BJ (cell line): Measurements from ENCODE around the gene SLC39A1. TPM values are rescaled to one million over a fixed set of nuclear protein-coding genes. Genes with fewer than 3 reads are reported as not detected.

Experiments
- CTCF ChIA-PET: fragments of 350-600 bp; formaldehyde crosslinking; extraction: SDS; loops from one replicate; lab custom pipeline; 2021; ENCODE audit warnings: antibody characterized with exemption, inconsistent platforms; lab: Yijun Ruan, JAX
- POLR2A ChIA-PET: fragments of 300-600 bp; sonication (Branson Sonifier 250); formaldehyde crosslinking; extraction: SDS; loops from one replicate; lab custom pipeline; 2021; ENCODE audit warnings: antibody characterized with exemption; lab: Charles Lee
- DNase-seq: peaks from one replicate; pipeline ENCODE4 v3.0.0-alpha.2; 2011; ENCODE audit warnings: low read depth
- H3K27me3 ChIP-seq: 2 replicates; pipeline ENCODE4 v1.6.0; 2011; ENCODE audit warnings: low read length; ENCODE audit not compliant: control insufficient read depth, insufficient read depth
- H3K36me3 ChIP-seq: 2 replicates; pipeline ENCODE4 v1.5.1; 2011; ENCODE audit warnings: low read length; ENCODE audit not compliant: control insufficient read depth, insufficient read depth
- H3K4me3 ChIP-seq: 2 replicates; pipeline ENCODE4 v1.5.1; 2011; ENCODE audit warnings: low read depth, mild to moderate bottlenecking, control low read depth, low read length
- CTCF ChIP-seq: IDR thresholded peaks from 2 replicates; pipeline ENCODE4 v1.5.1; 2011; ENCODE audit warnings: low read depth, mild to moderate bottlenecking, control low read depth, inconsistent platforms, low read length, moderate library complexity; ENCODE audit not compliant: insufficient read depth
- polyA plus RNA-seq: library from polyadenylated mRNA; depleted of rRNA; stranded (reverse); fragments of >200 nt; gene quantifications from 2 replicates; pipeline ENCODE4 v1.2.3, GENCODE V29; 2011

The SLC39A1 gene
- polyA plus RNA-seq, 1 experiment = 121 TPM

GRCh38 chr1:153932156-153933131 is 30.9 kb downstream of the SLC39A1 start:
- H3K36me3 ChIP-seq = peaks cover 39% of the 10 kb centered on the region
- H3K27me3 ChIP-seq = no peaks in the 10 kb centered on the region
- CTCF ChIA-PET = no interaction called here
- no peak for DNase-seq
- no peak for TF ChIP-seq CTCF
- H3K4me3 ChIP-seq = no peak overlapping the region
- POLR2A ChIA-PET = no interaction called here

- Histone ChIP-seq H3K4me3 (no peak overlapping the region), H3K27me3 (no peaks in the 10 kb centered on the region), H3K36me3 (peaks cover 25% of the 10 kb centered on the region)
- no peak for DNase-seq
- CTCF ChIA-PET = interaction anchor here (0.8 to 1.4 kb wide), 3 partner anchors 11 to 23 kb away, joined by 3 to 4 read pairs (median 4); partner anchors contain the start of gene DENND4B
- no peak for TF ChIP-seq CTCF
- POLR2A ChIA-PET = no interaction called here
Measured at GRCh38 chr1:153929981-153930948, 33.1 kb downstream of the SLC39A1 start.

- Histone ChIP-seq H3K4me3 (no peak overlapping the region), H3K27me3 (no peaks in the 10 kb centered on the region), H3K36me3 (peaks cover 21% of the 10 kb centered on the region)
- no peak for DNase-seq
- TF ChIP-seq CTCF = no peak
- ChIA-PET POLR2A (no interaction called here), CTCF (interaction anchor here (0.7 to 1.4 kb wide), 4 partner anchors 10 to 38 kb away, joined by 3 to 4 read pairs (median 3); partner anchors contain the start of genes CREB3L4 and DENND4B)
Measured at GRCh38 chr1:153929426-153929825, 33.9 kb downstream of the SLC39A1 start.

- CTCF ChIA-PET = interaction anchor here (0.7 to 1.4 kb wide), 4 partner anchors 9 to 39 kb away, joined by 3 to 4 read pairs (median 3); partner anchors contain the start of genes CREB3L4 and DENND4B
- H3K4me3 ChIP-seq = no peak overlapping the region
- H3K36me3 ChIP-seq = peaks cover 19% of the 10 kb centered on the region
- no peak for DNase-seq
- TF ChIP-seq CTCF = no peak
- POLR2A ChIA-PET = interaction anchor here (0.6 to 1.1 kb wide), 2 partner anchors 48 to 61 kb away, joined by 3 read pairs; partner anchors contain the start of gene JTB
- no peaks in the 10 kb centered on the region for H3K27me3 ChIP-seq
Measured at GRCh38 chr1:153928791-153929341, 34.5 kb downstream of the SLC39A1 start.
